PFSK-1 (cell line): ENCODE measurements around the gene FBXO31.

Experiments used
- FOXP2 ChIP-seq: optimal IDR thresholded peaks from 2 replicates; pipeline ENCODE3; 2011; ENCODE audit warnings: borderline replicate concordance, control low read depth, inconsistent platforms; ENCODE audit not compliant: insufficient read depth; ENCODE audit errors: extremely low read length, extremely low read depth
- POLR2AphosphoS5 ChIP-seq: IDR thresholded peaks from 2 replicates; pipeline ENCODE4 v1.6.1; 2012; ENCODE audit warnings: low read depth, mild to moderate bottlenecking, control low read depth, low read length, moderate library complexity
- SIN3A ChIP-seq: IDR thresholded peaks from 2 replicates; pipeline ENCODE4 v1.6.1; 2012; ENCODE audit warnings: mild to moderate bottlenecking, low read length, moderate library complexity, borderline replicate concordance; ENCODE audit not compliant: insufficient read depth
- TAF1 ChIP-seq: IDR thresholded peaks from 2 replicates; pipeline ENCODE4 v1.6.1; 2012; ENCODE audit warnings: low read length, control low read depth, borderline replicate concordance; ENCODE audit not compliant: insufficient read depth
- TF ChIP-seq, protein P1 (sequence below), 2 experiments: IDR thresholded peaks; 2 replicates each; pipeline versions ENCODE4 v1.6.1 to v1.8.0; 2011 to 2012; ENCODE audit warnings: low read depth in 2 of 2, low read length in 2 of 2, control low read depth in 1 of 2, inconsistent platforms in 1 of 2, mild to moderate bottlenecking in 1 of 2, moderate library complexity in 1 of 2; ENCODE audit not compliant: insufficient read depth in 1 of 2

Gene FBXO31

DNA sequence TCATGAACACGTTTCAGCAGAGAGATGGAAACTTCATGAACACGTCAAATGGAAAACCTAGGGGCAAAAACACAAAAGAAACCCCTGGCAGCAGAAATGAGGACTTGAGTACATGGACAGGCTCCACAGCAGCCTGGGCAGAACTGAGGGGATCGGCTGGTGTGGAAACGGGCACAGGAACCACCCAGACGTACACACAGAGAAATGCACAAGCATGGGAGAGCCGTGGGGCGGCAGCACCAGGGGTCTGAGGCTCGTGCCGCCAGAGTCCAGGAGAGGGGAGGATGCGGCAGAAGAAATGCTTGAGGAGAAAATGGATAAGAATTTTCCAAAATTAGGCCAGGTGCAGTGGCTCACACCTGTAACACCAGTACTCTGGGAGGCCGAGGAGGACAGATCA, 38.5 kb upstream of the FBXO31 start:
- TF ChIP-seq FOXP2 (no peak), TAF1 (no peak), POLR2AphosphoS5 (no peak), SIN3A (no peak)
- TF ChIP-seq, protein P1, sequence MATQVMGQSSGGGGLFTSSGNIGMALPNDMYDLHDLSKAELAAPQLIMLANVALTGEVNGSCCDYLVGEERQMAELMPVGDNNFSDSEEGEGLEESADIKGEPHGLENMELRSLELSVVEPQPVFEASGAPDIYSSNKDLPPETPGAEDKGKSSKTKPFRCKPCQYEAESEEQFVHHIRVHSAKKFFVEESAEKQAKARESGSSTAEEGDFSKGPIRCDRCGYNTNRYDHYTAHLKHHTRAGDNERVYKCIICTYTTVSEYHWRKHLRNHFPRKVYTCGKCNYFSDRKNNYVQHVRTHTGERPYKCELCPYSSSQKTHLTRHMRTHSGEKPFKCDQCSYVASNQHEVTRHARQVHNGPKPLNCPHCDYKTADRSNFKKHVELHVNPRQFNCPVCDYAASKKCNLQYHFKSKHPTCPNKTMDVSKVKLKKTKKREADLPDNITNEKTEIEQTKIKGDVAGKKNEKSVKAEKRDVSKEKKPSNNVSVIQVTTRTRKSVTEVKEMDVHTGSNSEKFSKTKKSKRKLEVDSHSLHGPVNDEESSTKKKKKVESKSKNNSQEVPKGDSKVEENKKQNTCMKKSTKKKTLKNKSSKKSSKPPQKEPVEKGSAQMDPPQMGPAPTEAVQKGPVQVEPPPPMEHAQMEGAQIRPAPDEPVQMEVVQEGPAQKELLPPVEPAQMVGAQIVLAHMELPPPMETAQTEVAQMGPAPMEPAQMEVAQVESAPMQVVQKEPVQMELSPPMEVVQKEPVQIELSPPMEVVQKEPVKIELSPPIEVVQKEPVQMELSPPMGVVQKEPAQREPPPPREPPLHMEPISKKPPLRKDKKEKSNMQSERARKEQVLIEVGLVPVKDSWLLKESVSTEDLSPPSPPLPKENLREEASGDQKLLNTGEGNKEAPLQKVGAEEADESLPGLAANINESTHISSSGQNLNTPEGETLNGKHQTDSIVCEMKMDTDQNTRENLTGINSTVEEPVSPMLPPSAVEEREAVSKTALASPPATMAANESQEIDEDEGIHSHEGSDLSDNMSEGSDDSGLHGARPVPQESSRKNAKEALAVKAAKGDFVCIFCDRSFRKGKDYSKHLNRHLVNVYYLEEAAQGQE (IDR thresholded peaks at IDR 0.05; ENCODE audit: insufficient read depth in 1 of 2, low read depth in 2 of 2, low read length in 2 of 2), result no peak

DNA sequence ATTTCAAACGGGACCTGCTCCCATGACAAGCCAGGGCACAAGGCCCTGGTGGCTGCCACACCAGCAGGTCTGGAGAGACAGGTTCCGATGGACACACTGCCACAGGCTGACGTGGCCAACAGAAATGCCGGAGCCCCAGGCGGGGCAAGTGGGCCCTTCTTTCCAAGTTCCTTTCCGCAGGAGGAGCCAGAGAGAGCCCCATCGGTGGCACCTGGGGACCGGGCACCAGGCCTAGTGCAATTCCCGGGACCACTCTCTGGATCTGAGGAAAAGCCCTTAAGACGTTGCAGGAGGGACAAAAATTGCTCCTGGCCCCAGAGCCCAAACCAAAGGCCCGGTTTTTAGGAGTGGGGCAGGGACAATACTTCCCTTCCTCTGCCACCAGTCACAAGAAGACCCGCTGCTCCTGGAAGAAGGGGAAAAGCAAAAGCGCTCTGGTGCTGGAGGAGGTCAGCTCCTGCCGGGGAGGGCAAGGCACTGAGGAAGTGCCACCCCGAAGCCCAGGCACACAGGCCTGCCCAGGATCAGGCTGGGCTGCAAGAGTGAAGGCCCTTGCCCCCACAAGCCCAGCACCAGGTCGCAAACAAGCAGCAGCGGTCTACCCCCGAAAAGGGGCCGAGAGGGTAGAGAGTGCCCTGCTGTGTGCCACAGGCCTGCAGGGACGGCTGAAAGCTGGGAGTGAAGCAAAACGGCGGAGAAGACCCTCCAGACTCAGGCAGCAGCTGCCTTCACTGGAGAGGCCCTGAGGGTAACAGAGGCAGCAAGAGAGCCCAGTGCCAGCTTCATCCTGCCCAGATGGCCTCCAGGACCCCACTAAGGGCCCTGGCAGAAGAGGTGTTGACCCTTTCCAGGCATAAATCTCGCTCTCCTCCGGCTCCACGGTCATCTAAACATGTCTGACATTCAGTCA, 37.7 kb upstream of the FBXO31 start:
- TF ChIP-seq SIN3A (no peak), POLR2AphosphoS5 (no peak), TAF1 (no peak), FOXP2 (no peak)
- TF ChIP-seq, protein P1 (IDR thresholded peaks at IDR 0.05; ENCODE audit: insufficient read depth in 1 of 2, low read depth in 2 of 2, low read length in 2 of 2), result no peak

DNA sequence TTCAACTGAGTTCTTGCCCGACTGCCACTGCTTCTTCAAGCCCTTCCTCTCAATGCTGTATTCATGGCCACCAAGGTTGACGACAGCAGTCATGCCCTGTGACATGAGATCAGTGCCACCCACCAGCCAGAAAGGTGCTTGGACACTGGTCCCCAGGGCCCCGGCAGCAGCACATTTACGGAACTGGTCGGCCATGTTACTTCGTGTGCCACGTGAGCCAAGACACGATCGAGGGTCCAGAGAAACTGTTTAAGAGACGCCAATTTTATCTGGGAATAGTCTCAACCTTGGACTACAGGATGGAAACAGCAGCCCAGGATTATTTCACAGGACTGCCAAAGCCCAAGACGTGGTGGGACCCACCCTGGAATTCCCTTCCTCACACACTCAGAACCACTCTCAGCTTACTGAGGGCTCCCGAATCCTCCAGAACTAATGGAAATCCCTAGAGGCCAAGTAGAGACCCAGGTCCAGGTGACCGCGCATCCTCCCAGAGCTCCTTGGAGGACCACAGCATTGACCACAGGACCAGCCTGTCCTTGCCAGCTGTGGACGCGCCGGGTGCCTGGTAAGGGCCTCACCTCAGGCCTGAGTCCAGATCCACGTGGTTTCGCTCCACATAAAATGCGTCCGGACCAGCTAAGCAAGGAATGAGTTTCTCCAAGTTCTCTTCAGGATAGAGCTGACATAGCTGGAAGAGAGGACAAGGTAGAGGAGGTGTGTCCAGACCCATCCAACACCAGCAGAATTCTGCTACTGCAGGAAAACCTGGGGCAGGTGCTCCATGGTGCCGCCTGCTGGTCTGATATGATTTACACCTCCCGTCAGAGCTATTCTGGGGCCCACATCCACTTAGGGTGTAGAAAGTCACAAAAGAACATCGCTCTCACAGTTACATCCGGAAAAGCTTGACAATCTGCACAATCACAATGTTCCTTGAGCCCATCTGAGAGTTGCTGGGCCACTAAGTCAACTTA, 36.7 kb upstream of the FBXO31 start:
- TF ChIP-seq SIN3A, result no peak

DNA sequence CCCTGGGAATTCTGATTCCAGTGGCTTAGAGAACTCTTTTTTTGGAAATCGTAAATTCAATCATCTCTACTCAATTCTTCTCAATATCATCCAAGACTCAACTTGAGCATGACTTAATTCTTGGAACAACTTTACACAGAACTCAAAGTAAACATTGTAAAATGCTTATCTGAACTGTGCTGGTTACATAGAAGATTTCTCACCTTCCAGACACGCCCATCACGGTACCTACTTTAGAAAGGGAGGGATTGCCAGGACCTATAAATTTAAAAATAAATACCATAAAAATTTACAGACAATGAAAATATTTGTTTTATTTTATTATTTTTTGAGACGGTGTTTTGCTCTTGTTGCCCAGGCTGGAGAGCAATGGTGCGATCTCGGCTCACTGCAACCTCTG, 35.1 kb upstream of the FBXO31 start:
- no peak for TF ChIP-seq TAF1
- no peak for TF ChIP-seq POLR2AphosphoS5
- TF ChIP-seq, protein P1 (IDR thresholded peaks at IDR 0.05; ENCODE audit: insufficient read depth in 1 of 2, low read depth in 2 of 2, low read length in 2 of 2), result no peak
- TF ChIP-seq SIN3A, result no peak
- TF ChIP-seq FOXP2, result no peak

DNA sequence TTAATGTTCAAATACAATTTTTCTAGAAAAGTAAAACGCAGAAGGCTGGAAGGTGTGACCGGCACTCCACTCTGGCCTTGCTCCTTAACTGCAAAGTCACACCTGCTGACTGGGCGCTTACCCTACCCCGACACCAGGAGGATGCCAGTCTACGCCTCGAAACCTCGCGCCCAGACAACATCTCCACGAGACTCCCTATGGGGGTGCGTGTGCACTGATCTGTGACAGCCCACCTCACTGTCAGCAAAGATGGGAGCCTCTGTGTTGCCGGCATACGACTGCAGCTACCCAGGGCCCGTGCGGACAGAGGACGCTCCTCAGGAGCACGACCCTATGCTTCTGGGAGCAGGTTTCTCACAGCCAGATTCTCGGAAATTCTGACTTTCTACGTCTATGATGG, 34.6 kb upstream of the FBXO31 start:
- TF ChIP-seq FOXP2, result no peak
- TF ChIP-seq SIN3A, result no peak
- no peak for TF ChIP-seq TAF1
- TF ChIP-seq POLR2AphosphoS5, result no peak
- TF ChIP-seq, protein P1 (IDR thresholded peaks at IDR 0.05; ENCODE audit: insufficient read depth in 1 of 2, low read depth in 2 of 2, low read length in 2 of 2), result no peak
